ENCODE data around the gene VWA1.
"Not testable (repeated sequence)": the region's sequence is repeated elsewhere in the genome, so short reads cannot be mapped to it uniquely, and the experiment has no call there.

VWA1 gene, protein sequence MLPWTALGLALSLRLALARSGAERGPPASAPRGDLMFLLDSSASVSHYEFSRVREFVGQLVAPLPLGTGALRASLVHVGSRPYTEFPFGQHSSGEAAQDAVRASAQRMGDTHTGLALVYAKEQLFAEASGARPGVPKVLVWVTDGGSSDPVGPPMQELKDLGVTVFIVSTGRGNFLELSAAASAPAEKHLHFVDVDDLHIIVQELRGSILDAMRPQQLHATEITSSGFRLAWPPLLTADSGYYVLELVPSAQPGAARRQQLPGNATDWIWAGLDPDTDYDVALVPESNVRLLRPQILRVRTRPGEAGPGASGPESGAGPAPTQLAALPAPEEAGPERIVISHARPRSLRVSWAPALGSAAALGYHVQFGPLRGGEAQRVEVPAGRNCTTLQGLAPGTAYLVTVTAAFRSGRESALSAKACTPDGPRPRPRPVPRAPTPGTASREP

DNA sequence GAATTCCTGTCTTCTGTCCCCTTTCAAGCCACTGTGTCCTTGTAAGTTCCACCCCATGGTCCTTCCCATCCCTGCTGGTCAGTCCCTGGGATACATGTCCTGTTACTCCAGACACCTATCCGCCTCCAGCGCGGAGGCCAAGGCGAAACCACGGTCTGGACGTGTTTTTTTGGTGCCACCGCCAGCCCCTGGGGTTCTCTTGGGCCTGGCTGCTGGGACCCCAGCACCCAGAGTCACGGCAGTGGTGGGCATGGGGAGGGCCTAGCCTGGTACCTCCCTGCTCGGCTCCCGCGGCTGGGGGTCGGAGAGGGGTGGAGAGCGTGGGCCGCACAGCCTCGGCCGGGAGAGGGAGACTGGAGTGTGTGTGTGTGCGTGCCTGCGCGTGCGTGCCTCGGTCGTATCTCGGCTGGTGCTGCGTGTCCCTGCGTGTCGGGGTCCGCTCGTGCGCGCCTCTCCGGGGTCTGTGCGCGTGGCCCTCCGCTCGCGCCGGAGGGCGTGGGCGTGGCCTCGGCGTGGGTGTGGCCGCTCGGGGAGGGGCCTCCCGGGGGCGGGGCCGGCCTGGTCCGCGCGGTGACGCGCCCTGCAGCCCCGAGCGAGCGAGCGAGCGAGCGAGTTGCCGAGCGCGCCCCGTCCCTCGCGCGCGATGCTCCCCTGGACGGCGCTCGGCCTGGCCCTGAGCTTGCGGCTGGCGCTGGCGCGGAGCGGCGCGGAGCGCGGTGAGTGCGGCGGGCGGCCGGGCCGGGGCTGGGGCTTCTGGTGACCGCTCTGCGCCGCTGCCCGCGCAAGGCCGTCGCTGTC is at the start of gene VWA1:
Gene VWA1 (plus strand): TSS at position 585 of the 798 bp plus-strand sequence. CDS start 59 bp downstream, at position 644.
- no peak for DNase-seq

DNA sequence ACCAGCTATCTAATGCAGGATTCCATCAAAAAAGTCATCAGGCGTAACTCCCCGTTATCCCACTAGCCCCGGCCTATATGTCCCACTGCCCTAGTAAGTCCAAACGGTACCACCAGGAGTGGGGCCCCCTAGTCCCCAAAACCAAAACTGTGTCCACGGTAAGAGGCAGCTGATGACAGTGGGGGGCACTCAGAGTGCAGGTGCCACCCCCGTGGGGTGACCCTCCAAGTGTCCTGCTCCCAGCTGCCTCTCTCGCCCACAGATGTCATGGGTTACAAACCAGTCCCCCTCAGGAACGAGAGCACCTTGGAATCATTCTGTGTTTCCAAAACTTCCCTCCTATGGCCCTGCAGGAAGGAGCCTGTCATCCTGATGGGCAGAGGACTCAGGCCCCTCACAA is 49.6 kb upstream of the VWA1 start:
- no peak for DNase-seq

DNA sequence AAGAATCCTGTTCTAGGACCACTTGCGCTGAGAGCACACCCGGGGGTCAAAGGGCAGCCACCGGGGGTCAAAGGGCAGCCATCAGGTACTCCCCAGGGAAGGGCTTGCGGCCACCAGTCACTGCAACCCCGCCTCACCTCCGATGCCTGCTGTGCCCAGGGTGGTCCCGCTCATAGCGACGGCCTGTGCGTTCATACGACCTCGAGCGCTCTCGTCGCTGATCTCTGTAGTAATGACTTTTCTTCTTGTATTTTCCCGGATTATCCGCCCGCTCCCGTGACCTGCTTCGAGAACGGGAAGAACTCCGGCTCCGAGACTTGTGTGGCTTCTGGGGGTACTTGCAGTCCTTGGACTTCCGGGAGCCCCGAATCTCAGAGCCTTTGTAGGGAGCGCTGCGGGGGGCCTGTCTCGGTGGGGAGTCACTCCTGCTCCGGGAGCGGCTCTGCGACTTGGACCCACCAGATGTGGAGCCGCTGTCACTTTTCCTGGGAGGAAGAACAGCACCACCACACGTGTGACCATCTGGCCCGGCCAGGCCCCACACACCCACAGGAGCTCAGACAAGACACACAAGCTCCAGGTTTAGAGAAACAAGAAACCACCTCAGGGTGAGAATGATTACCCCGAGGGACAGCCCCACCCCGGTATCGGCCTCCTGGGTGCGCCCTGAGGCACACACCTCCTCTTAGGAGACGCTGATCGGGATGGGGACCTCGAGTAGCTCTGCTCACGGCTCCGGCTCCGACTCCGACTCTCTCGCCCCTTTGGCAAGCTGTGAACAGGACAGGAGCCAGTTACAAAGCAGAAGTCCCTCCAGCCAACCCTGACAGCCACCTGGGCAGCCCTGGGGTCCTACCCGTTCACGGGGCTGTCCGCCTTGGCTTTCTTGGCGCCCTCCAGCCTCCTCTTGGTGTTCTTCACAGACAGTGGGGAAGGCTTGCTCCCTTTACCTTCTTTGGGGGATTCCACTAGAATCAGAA is 48.1 kb upstream of the VWA1 start:
- DNase-seq = no peak

DNA sequence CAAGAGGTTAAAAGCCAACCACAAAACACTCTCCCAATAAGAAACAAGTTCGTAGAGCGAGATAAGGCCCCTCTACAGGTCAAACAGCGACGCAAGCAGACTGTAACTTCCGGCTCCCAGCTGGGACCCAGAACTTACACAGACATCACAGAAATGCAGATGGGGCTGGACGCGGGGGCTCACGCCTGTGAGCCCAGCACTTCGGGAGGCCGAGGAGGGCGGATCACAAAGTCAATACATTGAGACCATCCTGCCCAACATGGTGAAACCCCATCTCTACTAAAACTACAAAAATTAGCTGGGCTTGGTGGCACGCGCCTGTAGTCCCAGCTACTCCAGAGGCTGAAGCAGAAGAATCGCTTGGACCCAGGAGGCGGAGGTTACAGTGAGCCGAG is 47.4 kb upstream of the VWA1 start:
- DNase-seq = no peak

DNA sequence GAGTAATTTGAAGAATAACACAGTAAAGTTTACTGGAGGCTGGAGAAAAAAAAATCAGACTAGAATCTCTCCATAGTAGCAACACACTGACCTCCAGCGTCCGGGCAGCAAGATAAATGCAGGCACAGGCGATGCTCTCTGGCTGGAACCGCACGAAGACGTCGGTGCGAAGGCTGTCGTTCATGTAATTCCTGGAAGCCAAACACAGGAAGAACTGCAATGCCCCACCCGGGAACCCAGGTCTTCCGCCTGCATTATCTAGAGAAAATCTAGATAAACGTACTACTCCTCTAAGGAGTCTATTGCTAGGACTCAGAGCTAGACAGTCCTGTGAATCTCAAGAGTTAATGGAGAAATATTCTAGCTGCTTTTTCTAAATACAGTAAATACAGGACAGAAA is 44.8 kb upstream of the VWA1 start:
- no peak for DNase-seq

DNA sequence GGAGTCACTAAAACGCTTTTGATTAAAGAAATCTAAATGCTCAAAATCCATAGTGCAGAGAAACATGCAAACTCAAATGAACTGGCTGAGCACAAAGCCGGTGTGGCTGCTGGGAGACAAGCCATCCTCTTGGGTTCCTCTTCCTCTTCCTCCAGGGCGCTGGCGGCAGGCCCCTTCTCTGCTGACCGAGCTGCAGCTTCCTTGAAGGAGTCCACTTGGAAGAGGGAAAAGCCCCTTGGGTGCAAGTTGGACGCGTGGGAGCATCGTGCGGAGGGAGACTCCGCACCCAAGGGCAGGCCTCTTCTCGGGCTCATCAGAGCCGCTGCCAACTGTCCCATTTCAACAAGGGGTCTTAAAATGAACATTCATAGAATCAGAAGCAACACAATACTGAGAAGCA is 44.3 kb upstream of the VWA1 start:
- no peak for DNase-seq

DNA sequence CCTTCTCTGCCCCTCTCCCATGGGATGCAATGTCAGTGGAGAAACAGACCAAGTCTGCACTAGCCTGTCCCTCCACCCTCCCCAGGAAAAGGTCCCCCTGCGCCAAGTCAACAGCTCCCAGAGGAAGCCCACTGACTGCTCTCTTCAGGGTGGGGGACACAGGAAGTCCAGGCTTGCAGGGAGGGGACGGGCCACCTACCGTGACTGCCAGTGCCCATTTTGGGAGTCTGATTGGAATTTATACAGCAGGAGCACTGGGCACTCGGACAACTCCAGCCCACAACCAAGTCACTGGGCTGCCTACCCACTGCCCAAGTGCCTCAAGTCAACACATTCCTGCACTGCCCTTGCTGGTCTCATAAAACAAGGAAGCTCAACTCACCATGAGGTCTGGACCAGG is 42.5 kb upstream of the VWA1 start:
- no peak for DNase-seq

DNA sequence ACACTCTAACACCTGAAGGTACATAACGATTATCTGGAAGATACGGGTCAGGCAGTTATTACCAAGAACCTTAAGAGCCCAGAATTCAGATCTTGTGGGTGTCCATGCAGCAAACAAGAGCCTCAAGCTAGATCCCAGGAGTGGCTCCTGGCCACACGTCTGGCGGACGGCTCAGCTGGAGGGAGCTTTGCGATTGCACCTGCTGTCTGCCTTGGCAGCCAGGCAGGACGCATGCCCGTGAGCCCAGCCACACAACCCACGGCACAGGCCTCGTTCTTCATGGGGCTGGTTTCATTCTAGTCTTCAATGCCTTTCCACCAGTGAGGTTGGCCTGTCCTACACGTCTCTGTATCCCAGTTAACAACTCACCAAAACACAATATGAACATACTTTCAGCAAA is 42.1 kb upstream of the VWA1 start:
- DNase-seq = no peak

DNA sequence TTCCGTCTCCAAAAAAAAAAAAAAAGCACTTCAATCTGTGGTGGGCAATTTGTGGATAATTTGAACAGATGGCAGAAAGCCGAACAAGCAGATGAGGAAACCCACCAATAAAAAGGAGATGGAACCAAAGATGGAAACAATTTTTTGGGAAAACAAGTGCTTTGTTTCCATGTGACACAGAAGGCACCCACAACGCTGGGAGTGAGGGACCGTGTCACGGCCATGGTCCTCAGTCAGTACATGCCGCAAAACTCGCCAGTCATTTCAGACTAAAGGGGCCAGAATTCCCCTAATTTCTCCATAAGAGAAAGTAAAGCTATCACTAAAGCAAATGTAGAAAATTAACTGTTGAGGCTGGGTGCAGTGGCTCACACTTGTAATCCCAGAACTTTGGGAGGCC is 41.4 kb upstream of the VWA1 start:
- DNase-seq = no peak

DNA sequence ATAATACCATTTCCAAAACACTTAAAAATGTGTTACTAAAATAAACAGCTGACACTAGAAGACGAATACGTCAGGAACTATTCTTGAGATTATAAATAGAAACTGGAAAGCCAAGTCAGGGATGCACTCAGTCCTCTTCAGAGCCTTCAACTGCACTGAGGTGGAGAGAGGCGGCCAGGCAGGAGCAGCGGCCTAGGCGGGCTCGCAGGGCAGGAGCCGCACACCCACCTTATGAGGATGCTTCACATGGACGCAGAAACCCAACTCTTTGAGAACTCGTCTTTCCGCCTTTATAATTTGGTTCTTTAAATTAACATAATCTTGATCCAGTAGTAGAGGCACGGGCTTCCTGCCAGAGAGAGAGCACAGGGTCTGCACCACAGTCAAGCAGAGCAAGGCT is 40.3 kb upstream of the VWA1 start:
- DNase-seq = no peak

DNA sequence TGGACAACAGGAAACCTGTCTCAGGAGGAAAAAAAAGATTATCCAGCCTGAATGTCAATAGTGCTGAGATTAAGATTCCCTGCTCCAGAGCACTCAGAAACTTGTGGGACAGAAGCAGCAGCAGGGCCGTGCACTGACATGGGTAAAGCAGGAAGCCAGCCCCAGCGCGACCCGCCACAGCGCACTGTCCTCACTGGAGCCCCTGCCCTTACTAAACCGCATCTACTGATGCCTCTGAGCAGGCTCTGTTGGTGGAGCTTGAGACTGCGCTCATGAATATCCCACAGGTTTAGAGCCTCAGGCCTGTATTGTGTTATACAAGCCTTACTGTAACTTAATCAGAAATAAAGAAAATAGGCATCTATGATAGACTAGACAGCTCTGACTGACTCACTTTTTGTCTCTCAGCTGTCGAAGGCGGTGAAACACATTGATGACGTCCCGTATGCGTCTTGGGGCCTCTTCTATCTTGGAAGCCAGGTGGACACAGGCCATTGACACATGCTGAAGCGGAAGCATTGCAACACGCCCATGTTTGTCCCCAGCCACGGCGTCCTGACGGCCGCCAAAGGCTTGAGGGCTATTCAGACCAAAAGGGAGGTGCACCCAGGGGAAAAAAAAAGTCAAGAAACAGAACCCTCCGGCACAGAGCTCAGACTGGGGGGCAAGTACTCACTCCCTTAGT is 37.5 kb upstream of the VWA1 start:
- DNase-seq = no peak

DNA sequence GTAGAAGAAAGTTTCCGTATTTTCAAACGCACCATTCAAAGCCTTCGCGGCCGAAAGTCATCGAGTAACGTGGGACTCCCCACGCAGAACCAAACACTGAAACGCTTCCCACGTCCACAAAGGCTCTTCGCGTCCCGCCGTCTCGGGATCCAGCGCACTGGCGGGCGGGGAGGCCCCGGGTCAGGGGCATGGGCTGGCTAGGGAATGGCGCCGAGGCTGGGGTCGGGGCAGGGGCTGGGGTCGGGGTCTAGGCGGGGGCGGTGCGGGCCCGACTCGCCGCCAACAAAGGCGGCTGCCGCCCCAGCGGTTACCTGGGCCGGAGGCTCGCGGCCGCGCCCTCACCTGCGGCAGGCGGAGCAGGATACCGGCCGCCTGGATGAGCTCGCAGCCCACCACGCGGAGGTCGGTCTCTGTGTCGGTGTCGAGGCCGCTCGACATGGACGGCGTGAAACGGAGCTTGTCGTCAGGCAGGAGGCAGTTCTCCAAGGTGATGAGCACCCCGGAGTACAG is 36.8 kb upstream of the VWA1 start:
- DNase-seq = no peak

DNA sequence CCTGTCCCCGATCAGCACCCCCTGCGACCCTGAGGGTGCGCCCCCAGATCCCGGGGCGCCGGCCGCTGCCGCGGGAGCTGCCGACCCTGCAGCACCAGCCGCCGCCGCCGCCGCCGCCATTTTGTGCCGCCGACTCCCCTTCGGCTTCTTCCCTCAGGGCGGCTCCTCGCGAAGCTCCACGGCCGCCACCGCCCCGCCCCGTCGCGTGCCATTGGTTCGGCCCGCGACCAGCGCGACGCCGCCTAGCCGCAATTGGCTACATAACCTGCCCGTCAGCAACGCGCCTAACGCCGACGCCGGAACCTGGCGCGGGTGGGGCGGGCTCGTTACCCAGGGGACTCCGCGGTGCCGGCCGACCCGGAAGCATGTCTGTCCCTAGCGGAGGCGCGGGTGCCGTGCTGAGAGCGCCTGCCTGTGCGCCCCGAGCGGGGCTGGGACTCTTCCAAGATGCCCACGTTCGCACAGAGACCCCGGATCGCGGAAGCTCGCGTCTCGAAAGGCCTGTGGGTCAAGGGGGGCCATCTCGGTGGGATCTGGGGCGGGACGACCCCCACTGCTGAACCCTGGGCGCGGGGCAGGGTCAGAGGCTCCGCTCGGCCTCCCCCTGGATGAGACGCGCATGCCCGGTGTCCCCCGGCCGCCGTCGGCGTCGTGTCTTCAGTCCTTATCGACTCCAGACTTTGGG is 36.2 kb upstream of the VWA1 start, which contains the start of gene CCNL2:
Gene CCNL2 (minus strand): TSS at position 149 of the 685 bp plus-strand sequence. CDS start 29 bp downstream, at position 120.
- peak; percentile 96 for DNase-seq

DNA sequence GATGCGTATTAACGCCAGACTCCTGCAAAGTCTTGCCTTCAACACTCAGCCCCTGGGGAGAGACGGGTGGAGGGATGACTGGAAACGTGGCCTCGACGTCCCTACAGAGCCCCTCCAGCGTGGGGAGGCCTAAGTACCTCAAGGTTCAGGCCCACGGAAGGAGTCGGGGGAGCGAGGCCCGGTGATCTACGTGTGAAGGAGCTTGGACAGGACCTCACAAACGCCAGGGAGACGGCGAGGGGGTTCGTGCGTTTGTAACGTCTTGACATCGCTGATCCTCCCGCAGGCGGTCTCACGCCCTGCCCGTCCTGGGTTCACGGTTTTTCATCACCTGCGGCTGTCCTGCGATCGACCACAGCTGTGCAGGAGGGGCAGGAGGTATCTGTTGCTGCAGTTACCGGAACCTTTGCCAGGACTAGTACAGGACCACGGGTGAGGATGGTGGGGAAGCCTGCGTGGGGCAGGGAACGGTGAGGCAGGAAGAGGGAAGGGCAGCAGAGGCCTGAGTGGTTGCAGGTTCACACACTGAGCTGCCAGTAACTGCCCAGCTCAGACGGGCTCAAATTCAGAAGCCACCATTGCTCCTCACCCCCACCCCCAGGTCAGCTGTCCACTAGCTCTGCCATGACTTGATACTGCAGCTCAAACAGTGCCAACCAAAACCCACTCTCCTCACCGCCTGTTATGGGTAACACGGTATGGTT is 35.5 kb upstream of the VWA1 start:
- DNase-seq = no peak

DNA sequence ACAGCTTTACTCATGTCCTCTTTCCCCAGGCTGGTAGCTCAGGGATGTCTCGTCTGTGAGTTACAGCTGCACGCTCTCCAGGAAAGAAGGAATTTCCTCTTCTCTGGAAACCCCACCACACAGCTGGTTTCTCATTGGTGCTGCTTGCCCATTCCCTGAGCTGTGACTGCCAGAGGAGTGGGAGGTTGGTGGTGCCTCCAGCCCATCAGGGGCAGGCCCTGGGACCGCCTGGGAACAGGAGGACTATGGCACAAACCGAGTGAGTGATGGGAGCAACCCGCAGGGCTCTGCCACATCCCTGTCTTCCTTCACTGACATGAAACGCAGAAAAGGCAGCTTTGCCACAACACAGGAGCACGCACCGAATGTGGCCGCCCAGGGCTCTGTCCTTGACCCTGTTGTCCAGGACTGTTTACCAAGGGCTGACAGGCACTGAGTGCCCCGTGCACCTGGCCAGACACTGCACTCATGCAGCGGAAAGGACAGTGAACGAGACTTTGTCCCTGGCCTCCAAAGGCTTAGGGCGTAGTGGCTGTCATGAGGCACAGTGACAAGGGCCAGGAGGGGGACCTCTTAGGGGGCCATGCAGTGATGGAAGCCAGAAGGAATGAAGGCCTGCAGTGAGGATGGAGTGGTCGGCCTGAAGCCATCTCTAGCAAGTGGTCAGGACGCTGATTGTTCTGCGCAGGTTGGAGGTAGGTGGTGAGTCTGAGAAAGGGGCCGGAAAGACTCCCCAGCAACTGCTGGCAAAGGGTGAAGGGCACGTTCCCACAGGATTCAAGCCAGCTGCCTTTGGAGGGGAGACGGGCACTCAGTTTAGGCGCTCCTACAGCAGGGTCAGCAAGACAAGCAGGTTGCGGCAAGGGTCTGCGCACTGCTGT is 34.7 kb upstream of the VWA1 start:
- no peak for DNase-seq

DNA sequence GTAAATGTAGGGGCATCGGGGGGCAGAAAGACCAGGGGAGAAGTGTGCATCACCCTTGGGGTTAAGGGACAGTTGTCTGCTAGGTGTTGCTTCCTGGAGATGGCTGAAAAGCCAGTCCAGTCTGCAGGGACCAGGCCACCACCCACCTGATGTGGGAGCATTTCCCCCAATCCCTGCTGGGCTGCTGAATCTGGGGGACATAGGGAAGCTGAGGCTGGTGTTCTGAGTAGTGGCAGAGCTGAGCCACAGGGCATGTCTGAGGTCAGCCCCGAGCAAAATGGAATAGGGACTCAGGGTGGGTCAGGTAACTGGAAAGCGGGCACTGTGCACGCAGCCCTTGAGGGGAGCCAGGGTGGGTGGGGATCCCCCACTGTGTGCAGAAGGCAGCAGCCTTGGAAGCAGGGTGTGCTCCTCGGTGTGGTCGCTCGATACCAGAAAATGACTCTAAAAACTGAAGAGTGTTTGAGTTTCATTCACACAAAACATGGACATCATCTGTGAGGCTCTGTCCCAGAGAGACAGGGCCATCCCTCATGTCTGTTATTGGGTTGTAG is 34.0 kb upstream of the VWA1 start:
- no peak for DNase-seq

DNA sequence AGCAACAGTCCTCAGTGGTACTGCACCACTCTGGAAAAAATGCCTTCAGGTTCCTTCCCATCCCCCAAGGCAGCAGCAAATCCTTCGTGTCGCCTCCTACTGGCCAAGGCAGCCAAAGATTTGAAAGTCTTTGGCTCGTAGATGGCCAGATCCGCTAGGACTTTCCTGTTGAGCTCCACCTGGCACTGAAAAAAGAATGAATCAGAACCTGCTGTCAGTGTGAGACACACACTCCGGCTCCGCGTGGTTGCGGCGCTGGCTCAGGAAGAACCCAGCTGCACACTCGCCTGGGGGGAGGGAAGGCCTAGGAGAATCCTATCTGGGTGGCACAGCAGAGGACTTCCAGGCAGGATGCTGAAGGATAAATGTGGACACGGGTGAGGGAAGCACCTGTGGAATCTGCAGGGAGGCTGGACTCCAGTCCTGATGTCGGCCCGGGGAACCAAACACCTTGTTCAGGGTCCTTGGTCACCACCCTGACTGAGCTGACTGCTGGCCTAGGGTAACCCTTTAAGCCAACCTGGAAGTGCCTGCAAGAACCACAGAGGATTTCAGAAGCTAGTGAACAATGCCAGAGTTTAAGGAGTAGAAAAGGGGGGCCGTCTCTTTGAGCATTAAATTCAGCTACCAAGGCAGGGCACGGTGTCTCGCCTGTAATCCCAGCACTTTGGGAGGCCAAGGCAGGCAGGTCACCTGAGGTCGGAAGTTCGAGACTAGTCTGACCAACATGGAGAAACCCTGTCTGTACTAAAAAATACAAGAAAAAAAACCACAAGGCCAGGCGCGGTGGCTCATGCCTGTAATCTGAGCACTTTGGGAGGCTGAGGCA is 33.2 kb upstream of the VWA1 start:
- peak; percentile 30 for DNase-seq

DNA sequence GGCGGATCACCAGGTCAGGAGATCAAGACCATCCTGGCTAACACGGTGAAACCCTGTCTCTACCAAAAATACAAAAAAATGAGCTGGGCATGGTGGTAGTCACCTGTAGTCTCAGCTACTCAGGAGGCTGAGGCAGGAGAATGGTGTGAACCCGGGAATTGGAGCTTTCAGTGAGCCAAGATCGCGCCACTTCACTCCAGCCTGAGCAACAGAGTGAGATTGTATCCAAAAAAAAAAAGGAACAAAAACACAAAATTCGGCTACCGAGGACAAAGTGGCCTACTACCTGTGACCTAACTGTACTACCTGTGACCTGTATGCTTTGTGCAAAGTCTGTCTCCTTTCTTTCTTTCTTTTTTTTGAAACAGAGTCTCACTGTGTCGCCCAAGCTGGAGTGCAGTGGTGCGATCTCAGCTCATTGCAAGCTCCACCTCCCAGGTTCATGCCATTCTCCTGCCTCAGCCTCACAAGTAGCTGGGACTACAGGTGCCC is 32.5 kb upstream of the VWA1 start:
- not testable (repeated sequence) for DNase-seq
